Stimulated activated CD4-positive, alpha-beta T cell treated with anti-CD3 and anti-CD28 coated beads, Interleukin-15, amount 100 ng/mL, for 1 hour (primary cell): ENCODE results near the gene PCDHA7.
"Not testable (repeated sequence)": the region's sequence is repeated elsewhere in the genome, so short reads cannot be mapped to it uniquely, and the experiment has no call there.

Source experiments
- DNase-seq, 2 donors: peaks; one replicate each; pipeline ENCODE4 v3.0.0-alpha.2; 2020; ENCODE audit warnings: low read depth in 1 of 2, low spot score in 1 of 2

PCDHA7 gene

DNA sequence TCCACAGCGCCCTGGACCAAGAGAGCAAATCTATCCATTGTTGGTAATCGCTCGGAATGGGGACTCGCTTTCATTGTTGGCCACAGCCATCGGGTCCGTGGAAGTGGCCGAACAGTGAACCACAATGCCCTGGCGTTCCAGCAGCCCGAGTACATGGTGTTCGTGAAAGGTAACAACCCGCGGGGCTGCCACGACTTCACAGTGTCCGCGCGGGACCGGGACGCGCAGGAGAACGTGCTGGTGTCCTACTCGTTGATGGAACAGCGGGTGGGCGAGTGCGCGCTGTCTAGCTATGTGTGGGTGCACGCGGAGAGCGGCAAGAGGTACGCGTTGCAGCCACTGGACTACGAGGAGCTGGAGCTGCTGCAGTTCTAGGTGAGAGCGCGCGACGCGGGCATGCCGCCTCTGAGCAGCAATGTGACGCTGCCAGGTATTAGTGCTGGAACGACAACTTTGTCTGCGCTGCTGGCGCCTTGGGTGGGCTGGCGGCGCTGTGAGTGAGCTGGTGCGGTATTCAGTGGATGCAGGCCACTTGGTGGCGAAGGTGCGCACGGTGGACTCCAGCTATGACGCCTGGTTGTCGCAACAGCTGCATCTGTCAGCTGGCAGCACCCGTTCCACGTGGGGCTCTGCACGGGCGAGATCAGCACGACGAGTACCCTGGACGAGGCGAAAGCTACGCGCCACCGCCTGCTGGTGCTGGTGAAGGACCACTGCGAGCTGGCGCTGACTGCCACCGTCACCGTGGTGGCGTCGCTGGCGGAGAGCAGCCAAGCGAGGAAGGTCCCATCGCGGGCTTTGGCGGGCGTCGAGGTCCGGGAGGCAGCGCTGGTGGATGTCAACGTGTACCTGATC, 28.6 kb downstream of the PCDHA7 start:
- no peak for DNase-seq

- no peak for DNase-seq
Measured at GRCh38 chr5:140868721-140869554, 34.9 kb downstream of the PCDHA7 start, which contains the start of gene PCDHA11. Gene PCDHA11 (plus strand): TSS chr5:140868957. CDS start chr5:140869104, 147 bp downstream.

GRCh38 chr5:140869555-140869886, 35.5 kb downstream of the PCDHA7 start:
- no peak for DNase-seq

DNA sequence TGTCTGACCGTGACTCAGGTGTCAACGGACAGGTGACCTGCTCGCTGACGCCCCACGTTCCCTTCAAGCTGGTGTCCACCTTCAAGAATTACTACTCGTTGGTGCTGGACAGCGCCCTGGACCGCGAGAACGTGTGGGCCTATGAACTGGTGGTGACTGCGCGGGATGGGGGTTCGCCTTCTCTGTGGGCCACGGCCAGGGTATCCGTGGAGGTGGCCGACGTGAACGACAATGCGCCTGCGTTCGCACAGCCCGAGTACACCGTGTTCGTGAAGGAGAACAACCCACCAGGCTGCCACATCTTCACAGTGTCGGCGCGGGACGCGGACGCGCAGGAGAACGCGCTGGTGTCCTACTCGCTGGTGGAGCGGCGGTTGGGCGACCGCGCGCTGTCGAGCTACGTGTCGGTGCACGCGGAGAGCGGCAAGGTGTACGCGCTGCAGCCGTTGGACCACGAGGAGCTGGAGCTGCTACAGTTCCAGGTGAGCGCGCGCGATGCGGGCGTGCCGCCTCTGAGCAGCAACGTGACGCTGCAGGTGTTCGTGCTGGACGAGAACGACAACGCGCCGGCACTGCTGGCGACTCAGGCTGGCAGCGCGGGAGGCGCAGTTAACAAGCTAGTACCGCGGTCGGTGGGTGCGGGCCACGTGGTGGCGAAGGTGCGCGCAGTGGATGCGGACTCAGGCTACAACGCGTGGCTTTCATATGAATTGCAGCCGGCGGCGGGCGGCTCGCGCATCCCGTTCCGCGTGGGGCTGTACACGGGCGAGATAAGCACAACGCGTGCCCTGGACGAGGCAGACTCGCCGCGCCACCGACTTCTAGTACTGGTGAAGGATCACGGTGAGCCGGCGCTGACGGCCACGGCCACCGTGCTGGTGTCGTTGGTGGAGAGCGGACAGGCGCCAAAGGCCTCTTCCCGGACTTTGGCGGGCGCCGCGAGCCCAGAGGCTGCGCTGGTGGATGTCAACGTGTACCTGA, 36.4 kb downstream of the PCDHA7 start:
- no peak for DNase-seq

- DNase-seq, result no peak
Measured at GRCh38 chr5:140875085-140876065, 41.3 kb downstream of the PCDHA7 start, which contains the start of gene PCDHA12. Gene PCDHA12 (plus strand): TSS chr5:140875308. CDS start chr5:140875473, 165 bp downstream.

- DNase-seq, result not testable (repeated sequence)
Measured at GRCh38 chr5:140876541-140877261, 42.6 kb downstream of the PCDHA7 start.

- no peak for DNase-seq
Measured at GRCh38 chr5:140877262-140877581, 43.2 kb downstream of the PCDHA7 start.

DNA sequence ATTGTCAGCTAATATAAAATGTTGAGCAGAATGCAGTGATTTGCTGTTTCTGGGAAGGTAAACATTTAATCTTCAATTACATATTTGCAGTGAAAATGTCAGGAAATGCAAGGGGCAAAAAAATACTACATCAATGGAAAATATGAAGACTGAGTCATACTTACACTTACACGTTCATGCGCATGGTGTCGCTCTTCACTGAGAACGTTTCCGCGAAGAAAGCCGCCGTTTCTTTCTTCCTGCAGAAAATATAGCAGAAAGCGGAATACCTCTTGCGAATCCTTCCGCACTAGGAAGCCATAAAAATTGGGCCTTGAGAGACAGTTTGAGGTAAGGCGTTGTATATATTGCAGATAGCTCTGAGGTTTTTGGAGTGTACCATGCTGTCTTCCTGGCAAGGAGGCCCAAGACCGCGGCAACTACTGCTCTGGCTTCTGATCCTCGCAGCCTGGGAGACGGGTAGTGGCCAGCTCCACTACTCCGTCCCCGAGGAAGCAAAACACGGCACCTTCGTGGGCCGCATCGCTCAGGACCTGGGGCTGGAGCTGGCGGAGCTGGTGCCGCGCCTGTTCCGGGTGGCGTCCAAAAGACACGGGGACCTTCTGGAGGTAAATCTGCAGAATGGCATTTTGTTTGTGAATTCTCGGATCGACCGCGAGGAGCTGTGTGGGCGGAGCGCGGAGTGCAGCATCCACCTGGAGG, 48.0 kb downstream of the PCDHA7 start, which contains the start of gene PCDHA13:
PCDHA13 (plus strand) TSS at position 236 of the 702 bp plus-strand sequence; CDS start at position 381, 145 bp downstream.
- DNase-seq, result no peak

- DNase-seq, result no peak
Measured at GRCh38 chr5:140882591-140882899, 48.5 kb downstream of the PCDHA7 start.

GRCh38 chr5:140883373-140883772, 49.3 kb downstream of the PCDHA7 start:
- no peak for DNase-seq

DNA sequence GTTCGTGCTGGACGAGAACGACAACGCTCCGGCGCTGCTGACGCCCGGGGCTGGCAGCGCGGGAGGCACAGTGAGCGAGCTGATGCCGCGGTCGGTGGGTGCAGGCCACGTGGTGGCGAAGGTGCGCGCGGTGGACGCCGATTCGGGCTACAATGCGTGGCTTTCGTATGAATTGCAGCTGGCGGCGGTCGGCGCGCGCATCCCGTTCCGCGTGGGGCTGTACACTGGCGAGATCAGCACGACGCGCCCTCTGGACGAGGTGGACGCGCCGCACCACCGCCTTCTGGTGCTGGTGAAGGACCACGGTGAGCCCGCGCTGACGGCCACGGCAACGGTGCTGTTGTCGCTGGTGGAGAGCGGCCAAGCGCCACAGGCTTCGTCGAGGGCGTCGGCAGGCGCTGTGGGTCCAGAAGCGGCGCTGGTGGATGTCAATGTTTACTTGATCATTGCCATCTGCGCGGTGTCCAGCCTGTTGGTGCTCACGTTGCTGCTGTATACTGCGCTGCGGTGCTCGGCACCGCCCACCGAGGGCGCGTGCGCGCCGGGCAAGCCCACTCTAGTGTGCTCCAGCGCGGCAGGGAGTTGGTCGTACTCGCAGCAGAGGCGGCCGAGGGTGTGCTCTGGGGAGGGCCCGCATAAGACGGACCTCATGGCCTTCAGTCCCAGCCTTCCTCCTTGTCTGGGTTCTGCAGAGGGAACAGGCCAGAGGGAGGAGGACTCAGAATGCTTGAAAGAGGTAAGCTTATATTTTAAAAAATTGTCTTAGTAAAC, 50.0 kb downstream of the PCDHA7 start:
- DNase-seq, result no peak
